GM12891 (cell line): ENCODE measurements around the gene UBB.

Source experiments
- POLR2A ChIP-seq: IDR thresholded peaks from 2 replicates; pipeline ENCODE4 v1.6.1; 2011; ENCODE audit warnings: low read depth, low read length, control low read depth
- POLR2AphosphoS5 ChIP-seq: IDR thresholded peaks from 2 replicates; pipeline ENCODE4 v1.6.1; 2011; ENCODE audit warnings: low read depth, low read length, control low read depth
- TAF1 ChIP-seq: IDR thresholded peaks from 2 replicates; pipeline ENCODE4 v1.6.1; 2011; ENCODE audit warnings: low read depth, low read length, control low read depth

DNA sequence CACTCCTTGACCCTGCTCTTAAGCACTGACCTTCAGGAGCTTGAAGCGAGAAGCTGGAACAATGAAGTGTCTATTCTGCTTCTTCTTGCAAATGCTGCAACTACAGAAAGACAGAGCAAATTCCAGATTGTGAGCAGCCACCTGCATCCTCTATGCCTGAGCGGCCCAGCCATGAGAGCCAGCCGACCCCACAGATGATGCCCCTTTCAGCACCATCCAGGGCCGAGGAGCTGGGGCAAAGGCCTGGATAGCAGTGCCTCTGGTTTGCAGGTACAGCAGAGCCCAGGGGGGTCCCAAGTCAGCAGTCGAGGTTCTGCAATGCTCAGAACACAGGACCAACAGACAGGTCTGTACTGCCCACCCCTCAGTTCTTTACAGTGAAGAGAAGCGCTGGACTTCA, 32.3 kb upstream of the UBB start:
- TF ChIP-seq POLR2AphosphoS5, result no peak
- no peak for TF ChIP-seq TAF1
- TF ChIP-seq POLR2A, result no peak
